ENCODE data around the gene MAN1C1.

The MAN1C1 gene

GRCh38 chr1:25793585-25794170, 177.1 kb downstream of the MAN1C1 start:
- in situ Hi-C loops (cut with HindIII; ENCODE audit: low sequenced_read_pairs): loop anchor here (25.0 kb wide), 1 partner anchor 306 kb away; no protein-coding TSS in a partner anchor

DNA sequence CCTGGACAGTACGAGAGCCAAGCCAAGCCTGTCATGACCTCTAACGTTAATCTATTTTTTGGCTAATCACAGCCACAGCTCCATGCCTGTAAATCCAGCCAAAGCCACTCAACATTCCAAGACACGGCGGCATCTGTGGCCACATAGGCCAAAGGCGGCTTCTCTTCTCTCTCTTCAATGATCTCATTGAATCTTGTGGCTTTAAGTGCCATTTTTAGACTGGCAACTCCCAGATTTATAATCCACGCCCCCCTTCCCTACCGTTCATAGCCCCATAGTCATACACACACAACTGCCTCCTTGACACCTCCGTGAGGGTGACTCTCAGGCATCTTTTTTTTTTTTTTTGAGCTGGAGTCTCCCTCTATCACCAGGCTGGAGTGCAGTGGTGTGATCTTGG, 177.7 kb downstream of the MAN1C1 start:
- in situ Hi-C loops (cut with HindIII; ENCODE audit: low sequenced_read_pairs): loop anchor here (25.0 kb wide), 1 partner anchor 307 kb away; no protein-coding TSS in a partner anchor

- in situ Hi-C loops (cut with HindIII; ENCODE audit: low sequenced_read_pairs): loop anchor here (25.0 kb wide), 1 partner anchor 308 kb away; no protein-coding TSS in a partner anchor
Observed at GRCh38 chr1:25795211-25795610, 178.6 kb downstream of the MAN1C1 start.

DNA sequence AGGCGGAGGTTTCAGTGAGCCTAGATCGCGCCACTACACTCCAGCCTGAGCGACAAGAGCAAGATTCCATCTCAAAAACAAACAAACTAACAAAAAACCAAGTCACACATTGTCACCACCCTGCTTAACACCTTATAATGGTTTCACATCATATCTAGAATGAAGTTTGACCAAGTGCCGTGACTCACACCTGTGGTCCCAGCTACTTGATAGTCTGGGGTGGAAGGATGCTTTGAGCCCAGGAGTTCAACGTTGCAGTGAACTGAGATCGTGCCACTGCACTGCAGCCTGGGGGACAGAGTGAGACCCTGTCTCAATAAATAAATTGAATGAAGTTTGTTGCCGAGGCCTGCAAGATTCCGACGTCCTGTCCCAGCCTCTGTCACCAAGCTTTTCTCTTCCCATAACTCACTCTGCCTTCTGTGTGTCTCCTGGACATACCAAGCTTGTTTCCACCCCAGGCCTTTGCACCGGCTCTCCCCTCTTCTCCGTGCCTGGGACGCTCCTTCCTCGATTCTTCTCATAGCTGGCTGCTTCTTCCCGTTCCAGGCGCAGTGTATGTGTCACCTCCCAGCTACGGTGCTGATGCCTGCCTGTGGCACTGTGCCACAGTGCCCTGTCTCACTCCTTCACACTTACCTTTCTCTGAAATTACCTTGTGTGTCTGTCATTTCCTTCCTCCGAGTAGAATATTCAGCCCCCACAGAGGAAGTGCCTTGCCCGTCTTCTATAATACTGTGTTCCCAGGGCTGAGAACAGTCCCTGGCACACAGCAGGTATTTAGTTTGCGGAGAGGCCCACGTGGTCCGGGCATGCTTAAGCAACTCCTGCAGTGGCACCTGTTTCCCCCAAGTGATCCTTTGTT, 179.6 kb downstream of the MAN1C1 start:
- in situ Hi-C loops (cut with HindIII; ENCODE audit: low sequenced_read_pairs): loop anchor here (25.0 kb wide), 1 partner anchor 309 kb away; no protein-coding TSS in a partner anchor

GRCh38 chr1:25796811-25797458, 180.3 kb downstream of the MAN1C1 start:
- in situ Hi-C loops (cut with HindIII; ENCODE audit: low sequenced_read_pairs): loop anchor here (25.0 kb wide), 1 partner anchor 310 kb away; no protein-coding TSS in a partner anchor

DNA sequence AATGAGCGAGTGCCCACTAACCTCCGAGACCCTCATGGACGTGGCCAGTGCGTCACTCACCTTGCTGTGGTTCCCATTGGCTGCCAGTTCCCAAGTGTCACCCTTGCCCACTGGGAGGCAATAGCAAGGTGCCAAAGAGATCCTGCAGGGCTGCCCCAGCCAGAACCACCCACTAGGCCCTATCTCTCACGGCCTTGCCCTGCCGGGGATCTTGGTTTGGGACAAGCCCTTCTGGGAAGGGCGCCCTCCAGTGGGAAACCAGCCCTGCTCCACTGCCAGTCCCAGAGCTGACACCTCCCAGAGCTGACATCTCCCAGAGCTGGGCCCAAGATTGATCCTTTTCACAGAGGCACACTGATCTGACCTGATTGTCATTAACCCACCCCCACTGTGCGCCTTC, 181.3 kb downstream of the MAN1C1 start:
- in situ Hi-C loops (cut with HindIII; ENCODE audit: low sequenced_read_pairs): loop anchor here (25.0 kb wide), 1 partner anchor 311 kb away; no protein-coding TSS in a partner anchor

- in situ Hi-C loops (cut with HindIII; ENCODE audit: low sequenced_read_pairs): loop anchor here (25.0 kb wide), 1 partner anchor 312 kb away; no protein-coding TSS in a partner anchor
Observed at GRCh38 chr1:25798666-25799351, 182.2 kb downstream of the MAN1C1 start.

GRCh38 chr1:25799352-25799934, 182.9 kb downstream of the MAN1C1 start:
- in situ Hi-C loops (cut with HindIII; ENCODE audit: low sequenced_read_pairs): loop anchor here (25.0 kb wide), 1 partner anchor 312 kb away; no protein-coding TSS in a partner anchor

- in situ Hi-C loops (cut with HindIII; ENCODE audit: low sequenced_read_pairs): loop anchor here (25.0 kb wide), 1 partner anchor 313 kb away; no protein-coding TSS in a partner anchor
Observed at GRCh38 chr1:25799935-25800702, 183.5 kb downstream of the MAN1C1 start, which contains the start of gene SELENON. TSS of gene SELENON (plus strand) at chr1:25800193. CDS start at chr1:25800231, 38 bp downstream.

DNA sequence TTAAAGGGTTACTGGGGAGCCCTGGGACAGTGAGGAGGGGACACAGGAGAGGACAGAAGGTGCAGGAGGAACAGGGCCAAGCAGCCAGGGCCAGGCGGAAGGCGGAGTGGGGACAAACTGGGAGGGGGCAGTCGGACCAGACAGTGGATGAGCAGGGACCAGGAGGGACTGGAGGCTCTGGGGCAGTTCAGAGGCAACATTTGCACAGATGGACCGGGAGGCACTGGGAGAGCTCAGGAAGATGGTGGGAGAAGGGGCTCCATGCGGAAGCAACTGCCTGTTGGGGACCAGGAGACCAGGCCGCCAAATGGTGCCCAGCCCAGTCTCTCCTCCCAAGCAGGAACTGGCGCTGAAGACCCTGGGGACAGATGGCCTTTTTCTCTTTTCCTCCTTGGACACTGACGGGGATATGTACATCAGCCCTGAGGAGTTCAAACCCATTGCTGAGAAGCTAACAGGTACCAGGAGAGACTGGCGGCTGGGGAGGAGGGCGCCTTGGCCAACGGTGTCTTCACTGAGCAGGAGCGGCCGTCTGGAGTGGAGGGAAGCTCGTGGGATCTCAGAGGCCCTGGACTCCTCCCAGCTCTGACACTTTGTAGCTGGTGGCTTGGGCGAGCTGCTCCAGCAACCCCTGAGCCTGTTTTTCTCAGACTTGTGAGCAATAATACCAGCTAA, 184.2 kb downstream of the MAN1C1 start:
- in situ Hi-C loops (cut with HindIII; ENCODE audit: low sequenced_read_pairs): no loop called here

- in situ Hi-C loops (cut with HindIII; ENCODE audit: low sequenced_read_pairs): no loop called here
Observed at GRCh38 chr1:25802915-25803314, 186.3 kb downstream of the MAN1C1 start.

DNA sequence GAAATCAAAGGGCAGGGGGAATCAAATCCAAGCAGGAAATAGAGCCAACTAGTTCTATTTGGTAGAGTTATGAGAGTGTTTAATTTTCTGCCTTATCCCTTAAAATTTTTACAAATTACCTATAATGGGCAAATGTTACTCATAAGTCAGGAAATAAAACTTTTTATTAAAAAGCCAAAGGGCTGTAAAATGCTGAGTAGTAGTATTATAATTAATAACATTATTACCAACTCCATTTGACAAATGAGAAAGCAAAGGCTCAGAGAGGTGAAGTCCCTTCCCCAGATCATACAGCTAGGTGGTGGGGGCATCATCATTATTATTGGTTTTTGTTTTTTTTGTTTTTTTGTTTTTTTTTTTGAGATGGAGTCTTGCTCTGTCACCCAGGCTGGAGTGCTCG, 186.8 kb downstream of the MAN1C1 start:
- in situ Hi-C loops (cut with HindIII; ENCODE audit: low sequenced_read_pairs): no loop called here

GRCh38 chr1:25804244-25804963, 187.8 kb downstream of the MAN1C1 start:
- in situ Hi-C loops (cut with HindIII; ENCODE audit: low sequenced_read_pairs): no loop called here

DNA sequence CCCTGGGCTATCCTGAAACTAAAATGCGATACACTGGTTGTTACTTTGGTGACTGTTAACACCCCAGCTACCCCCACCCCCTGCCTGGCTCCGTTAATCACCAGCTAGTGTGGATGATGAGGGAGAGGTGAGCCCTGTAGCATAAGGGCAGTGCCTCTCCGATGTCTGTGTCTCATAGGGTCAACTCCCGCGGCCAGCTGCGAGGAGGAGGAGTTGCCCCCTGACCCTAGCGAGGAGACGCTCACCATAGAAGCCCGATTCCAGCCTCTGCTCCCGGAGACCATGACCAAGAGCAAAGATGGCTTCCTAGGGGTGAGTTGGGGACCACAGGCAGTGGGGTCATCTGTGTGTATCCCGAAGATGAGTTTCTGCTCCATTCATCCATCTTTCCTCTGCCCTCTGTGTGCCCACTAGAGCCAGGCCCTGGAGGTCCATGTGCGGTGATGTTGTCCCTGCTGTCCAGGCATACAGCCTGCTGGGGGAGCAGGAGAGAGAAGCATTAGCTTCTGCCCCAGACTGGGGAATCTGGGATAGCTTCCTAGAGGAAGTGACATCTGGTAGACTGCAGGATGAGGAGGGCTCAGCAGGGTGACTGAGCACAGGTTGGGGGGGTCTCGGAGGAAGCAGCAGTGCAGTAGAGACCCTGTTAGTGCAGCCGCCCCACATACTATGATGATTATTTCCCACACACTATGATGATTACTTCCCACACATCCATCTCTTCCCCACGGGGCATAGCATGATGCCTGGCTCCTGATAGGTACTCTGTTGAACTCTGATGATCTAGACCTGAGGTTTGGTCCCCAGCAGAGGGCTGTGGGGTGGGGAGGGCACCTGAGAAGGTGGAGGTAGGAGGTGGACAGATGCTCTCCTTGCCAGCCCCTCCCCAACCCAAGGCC, 188.6 kb downstream of the MAN1C1 start:
- in situ Hi-C loops (cut with HindIII; ENCODE audit: low sequenced_read_pairs): no loop called here

DNA sequence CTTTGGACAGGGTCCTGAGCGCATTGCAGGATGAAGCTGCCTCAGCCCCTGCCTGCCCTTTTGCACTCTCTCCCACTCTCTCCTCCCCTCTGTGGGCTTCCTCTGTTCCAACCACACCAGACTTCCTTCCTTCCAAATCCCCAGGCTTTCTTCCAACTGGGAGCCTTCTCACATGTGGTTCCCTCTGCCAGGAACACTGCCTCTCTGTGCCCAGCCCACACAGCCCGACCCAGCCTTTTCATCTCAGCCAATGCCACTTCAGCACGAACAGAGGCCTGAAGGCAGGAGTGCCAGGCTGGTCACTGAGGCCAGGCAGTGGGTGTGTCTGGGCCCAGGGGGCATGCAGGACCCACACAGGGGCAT, 189.3 kb downstream of the MAN1C1 start:
- in situ Hi-C loops (cut with HindIII; ENCODE audit: low sequenced_read_pairs): no loop called here

DNA sequence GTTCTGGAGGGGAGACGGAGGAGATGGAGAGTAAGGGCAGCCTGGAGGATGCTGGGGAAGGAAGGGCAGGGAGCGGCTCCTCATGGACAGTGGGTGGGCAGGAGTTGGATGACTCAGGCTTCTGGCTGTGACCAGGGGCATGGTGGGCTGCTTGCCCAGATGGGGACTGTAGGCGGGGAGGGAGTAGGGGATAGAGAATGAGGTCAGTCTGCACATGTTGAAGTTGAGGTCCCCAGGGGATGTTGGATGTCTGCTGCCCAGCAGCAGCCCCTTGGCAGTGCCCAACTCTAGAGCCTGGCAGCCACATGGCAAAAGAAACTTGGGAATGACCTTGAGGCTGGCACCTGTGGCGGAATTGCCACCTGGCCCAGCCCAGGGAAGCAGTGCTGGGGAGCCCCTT, 189.8 kb downstream of the MAN1C1 start:
- in situ Hi-C loops (cut with HindIII; ENCODE audit: low sequenced_read_pairs): no loop called here
